ENCODE measurements around the gene ZBTB39. TPM values are rescaled to one million over a fixed set of nuclear protein-coding genes. Genes with fewer than 3 reads are reported as not detected.
A peak's percentile ranks its signal among the peaks of the same experiment; 100 is the strongest.

The ZBTB39 gene
- total and polyA plus RNA-seq, 2 donors (not counting 1 experiment from before 2014, with no cell fraction given): 5.4 to 13.9 TPM

DNA sequence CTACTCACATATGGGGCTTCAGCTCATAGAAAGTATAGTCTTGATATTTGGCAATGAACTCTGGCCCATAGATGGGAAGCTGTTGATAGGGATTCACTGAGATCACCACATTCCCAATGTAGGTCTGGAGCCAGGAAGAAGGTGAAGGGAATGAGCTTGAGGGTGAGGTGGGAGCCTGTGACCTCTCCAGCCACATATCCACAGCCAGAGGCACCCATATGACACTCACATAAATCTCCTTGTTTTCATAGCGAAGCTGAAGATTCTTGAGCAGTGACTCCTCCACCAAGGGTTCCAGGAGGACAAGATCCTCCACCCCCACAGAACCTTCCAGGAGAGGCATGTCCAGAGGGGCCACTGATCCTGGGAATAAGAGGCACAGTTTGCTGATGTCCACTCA is 41.6 kb upstream of the ZBTB39 start:
- ATAC-seq (ENCODE audit: low read depth) (no peak), DNase-seq (no peak)
- intact Hi-C loops (cut with micrococcal nuclease): loop anchor here (2.0 kb wide), 1 partner anchor 13 kb away; no protein-coding TSS in a partner anchor
- Histone ChIP-seq H3K4me3 (ENCODE audit: control extremely low read depth in 1 of 5, extremely low read depth in 1 of 5, insufficient read depth in 1 of 5, low read depth in 2 of 5, low read length in 4 of 5) (no peak overlapping the region), H3K79me2 (ENCODE audit: control insufficient read depth, insufficient read depth, low read length) (no peaks in the 10 kb centered on the region), H3K4me2 (replicated peaks; ENCODE audit: low read depth, low read length, poor library complexity, severe bottlenecking) (peak overlapping the region; percentile 55), H4K20me1 (ENCODE audit: control insufficient read depth, insufficient read depth, low read length, poor library complexity, severe bottlenecking) (no peaks in the 10 kb centered on the region), H2AFZ (ENCODE audit: insufficient read depth, low read depth, low read length, poor library complexity, severe bottlenecking) (peak overlapping the region; percentile 59), H3K36me3 (replicated peaks in 1 of 2; ENCODE audit: control extremely low read depth in 1 of 2, control insufficient read depth in 1 of 2, extremely low read depth in 1 of 2, insufficient read depth in 2 of 2, low read length in 1 of 2) (no peaks in the 10 kb centered on the region), H3K9ac (ENCODE audit: low read length) (no peak overlapping the region), H3K4me1 (ENCODE audit: control insufficient read depth in 2 of 2, insufficient read depth in 2 of 2, low read length in 2 of 2) (peaks cover 18 to 24% of the 10 kb centered on the region in 2 donors), H3K27me3 (replicated peaks in 1 of 4; ENCODE audit: control extremely low read depth in 1 of 4, control insufficient read depth in 3 of 4, insufficient read depth in 4 of 4, low read length in 3 of 4) (no peaks in the 10 kb centered on the region), H3K27ac (ENCODE audit: low read length in 2 of 2) (no peak overlapping the region), H3K9me3 (ENCODE audit: control extremely low read depth in 1 of 3, control insufficient read depth in 2 of 3, insufficient read depth in 1 of 3, low read length in 2 of 3) (no peaks in the 10 kb centered on the region)
- no peak for TF ChIP-seq EZH2 (IDR thresholded peaks at IDR 0.05; ENCODE audit: borderline replicate concordance, insufficient read depth, low read depth, low read length, poor library complexity, severe bottlenecking)
- no peak for TF ChIP-seq CTCF (IDR thresholded peaks at IDR 0.05)
- CTCF ChIA-PET: interaction anchor here (1.7 to 3.0 kb wide), 3 partner anchors 12 to 16 kb away, joined by 6 to 12 read pairs (median 7); no protein-coding TSS in a partner anchor
- POLR2A ChIA-PET: interaction anchor here (0.5 to 1.0 kb wide), 3 partner anchors 20 to 203 kb away, joined by 3 to 7 read pairs (median 7); partner anchors contain the start of gene STAC3
- peaks cover 26% of the 10 kb centered on the region for H3K4me1 Mint-ChIP-seq
- 86% methylated on average over 1 of the region's 1 CpG for WGBS (ENCODE audit: insufficient coverage)
- no peaks in the 10 kb centered on the region for H3K27me3 Mint-ChIP-seq
- H3K9me3 Mint-ChIP-seq (ENCODE audit: insufficient read depth): no peaks in the 10 kb centered on the region
- H3K4me3 Mint-ChIP-seq: peak overlapping the region; percentile 59
- no peak overlapping the region for H3K27ac Mint-ChIP-seq

Data from B cell (primary cell).